Lower lobe of right lung (tissue), 2 donors: ENCODE measurements around the gene NUB1. TPM values are rescaled to one million over a fixed set of nuclear protein-coding genes. Genes with fewer than 3 reads are reported as not detected.
A peak's percentile ranks its signal among the peaks of the same experiment; 100 is the strongest.

Experiments
- ATAC-seq, 2 donors: fragments of 200-7000 bp; cut with Tn5 transposase; one replicate each; pipeline ENCODE4 v1.9.1; 2020 to 2022; ENCODE audit warnings: mild to moderate bottlenecking in 2 of 2, moderate library complexity in 2 of 2
- DNase-seq: peaks from one replicate; pipeline ENCODE4 v3.0.0-alpha.2; 2020
- H3K27ac ChIP-seq: fragments of 200-600 bp; one replicate; pipeline ENCODE4 v1.8.0; 2022
- H3K27me3 ChIP-seq: fragments of 200-600 bp; one replicate; pipeline ENCODE4 v1.8.0; 2022; ENCODE audit warnings: low read depth
- H3K36me3 ChIP-seq: fragments of 200-600 bp; one replicate; pipeline ENCODE4 v1.8.0; 2022; ENCODE audit warnings: mild to moderate bottlenecking
- H3K4me1 ChIP-seq: fragments of 200-600 bp; one replicate; pipeline ENCODE4 v1.8.0; 2022
- H3K4me3 ChIP-seq: fragments of 200-600 bp; one replicate; pipeline ENCODE4 v1.8.0; 2022; ENCODE audit warnings: mild to moderate bottlenecking
- H3K9me3 ChIP-seq: fragments of 200-600 bp; one replicate; pipeline ENCODE4 v1.8.0; 2022
- CTCF ChIP-seq: fragments of 200-600 bp; IDR thresholded peaks from one replicate; pipeline ENCODE4 v1.8.0; 2022; ENCODE audit warnings: antibody characterized with exemption, mild to moderate bottlenecking
- intact Hi-C: fragments of 100-400 bp; cut with DNase I; formaldehyde crosslinking; loops from one replicate; pipeline ENCODE4 v1.11.0; 2022
- total RNA-seq: library from RNA; stranded (reverse); fragmentation: NEBNext Ultra II Directional; extraction: Animal tissue kit (Norgen Biotek cat#: 25700); gene quantifications from one replicate; pipeline ENCODE4 v1.2.1, GENCODE V29; 2021
- donor health status: DM: no; HTN: yes; CAD: no; lungs with severe emphysema.

NUB1 gene
- total RNA-seq, 1 donor from 2014 or later, result 53.7 TPM

DNA sequence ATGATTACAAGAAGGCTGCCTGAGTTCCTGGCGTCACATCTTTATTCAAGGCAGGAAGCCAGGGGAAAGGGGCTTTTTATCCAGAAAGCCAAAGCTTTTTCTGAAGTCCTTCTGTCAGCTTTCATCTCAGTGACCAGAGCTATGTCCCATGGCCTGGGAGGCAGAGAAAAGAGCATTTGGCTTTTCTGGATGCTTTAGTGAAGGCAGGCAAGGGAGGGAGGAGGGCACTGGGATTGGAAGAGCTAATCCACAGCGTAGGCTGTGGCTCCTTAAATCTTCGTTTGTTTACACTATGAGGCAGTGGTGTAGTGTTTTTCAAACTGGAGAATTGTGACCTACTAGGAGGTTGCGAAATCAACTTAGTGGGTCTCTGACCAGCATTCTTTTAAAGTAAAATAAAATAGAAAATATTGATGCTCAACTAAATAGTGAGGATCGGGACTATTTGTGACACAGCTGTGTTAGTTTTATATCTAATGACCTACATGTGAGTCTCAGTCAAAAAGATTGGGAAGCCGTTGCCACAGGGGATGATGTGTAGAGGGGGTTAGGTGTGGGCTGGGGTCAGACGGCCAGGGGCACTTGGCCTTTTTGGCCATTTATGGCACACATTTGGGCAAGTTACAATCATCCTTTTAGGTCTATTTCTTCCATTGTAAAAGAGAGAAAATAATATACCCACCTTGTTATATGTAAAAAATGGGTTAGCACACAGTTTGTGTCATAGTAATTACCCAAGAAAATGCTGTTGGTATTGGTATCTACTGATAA, 84.2 kb downstream of the NUB1 start:
- Histone ChIP-seq H3K27ac (peak overlapping the region; percentile 56), H3K27me3 (no peaks in the 10 kb centered on the region), H3K4me1 (peaks cover 42% of the 10 kb centered on the region), H3K4me3 (no peak overlapping the region), H3K36me3 (no peaks in the 10 kb centered on the region), H3K9me3 (no peaks in the 10 kb centered on the region)
- intact Hi-C loops, result no loop called here
- DNase-seq, result no peak
- ATAC-seq, result peak; percentile 64 to 68
- TF ChIP-seq CTCF, result no peak

GRCh38 chr7:151426441-151426903, 84.9 kb downstream of the NUB1 start:
- ATAC-seq (peak in 1 of 2 donors; percentile 52), DNase-seq (peak; percentile 53)
- H3K27me3 ChIP-seq, result no peaks in the 10 kb centered on the region
- H3K27ac ChIP-seq, result peak overlapping the region; percentile 56
- H3K4me3 ChIP-seq, result no peak overlapping the region
- intact Hi-C loops, result no loop called here
- no peaks in the 10 kb centered on the region for H3K9me3 ChIP-seq
- H3K4me1 ChIP-seq, result peaks cover 42% of the 10 kb centered on the region
- H3K36me3 ChIP-seq, result no peaks in the 10 kb centered on the region
- TF ChIP-seq CTCF, result no peak

- H3K9me3 ChIP-seq, result no peaks in the 10 kb centered on the region
- H3K4me1 ChIP-seq, result peaks cover 42% of the 10 kb centered on the region
- no peak overlapping the region for H3K4me3 ChIP-seq
- peak overlapping the region; percentile 36 for H3K27ac ChIP-seq
- ATAC-seq (no peak), DNase-seq (no peak)
- intact Hi-C loops, result no loop called here
- no peaks in the 10 kb centered on the region for H3K27me3 ChIP-seq
- no peak for TF ChIP-seq CTCF
- H3K36me3 ChIP-seq, result no peaks in the 10 kb centered on the region
These were observed 85.5 kb downstream of the NUB1 start for GRCh38 chr7:151426904-151427704.

GRCh38 chr7:151427705-151428377, 86.2 kb downstream of the NUB1 start:
- H3K27me3 ChIP-seq, result no peaks in the 10 kb centered on the region
- ATAC-seq (no peak), DNase-seq (no peak)
- H3K4me1 ChIP-seq, result peaks cover 42% of the 10 kb centered on the region
- H3K27ac ChIP-seq, result peak overlapping the region; percentile 36
- no peaks in the 10 kb centered on the region for H3K36me3 ChIP-seq
- no peaks in the 10 kb centered on the region for H3K9me3 ChIP-seq
- TF ChIP-seq CTCF, result no peak
- no peak overlapping the region for H3K4me3 ChIP-seq
- intact Hi-C loops, result no loop called here

Other genes with a start within 250 kb of the NUB1 start
- gene GBX1, start 174.1 kb upstream of the NUB1 start, total RNA-seq, result not detected
- gene ASB10, start 154.6 kb upstream of the NUB1 start, total RNA-seq, result not detected
- gene H2BK1, start 131.3 kb upstream of the NUB1 start, total RNA-seq, result not detected
- 23.3 TPM for gene ABCF2, start 114.6 kb upstream of the NUB1 start, total RNA-seq
- 34.7 TPM for gene CHPF2, start 109.3 kb upstream of the NUB1 start, total RNA-seq
- gene SMARCD3, start 93.1 kb upstream of the NUB1 start, total RNA-seq, result 53.1 TPM
- 4.4 TPM for gene WDR86, start 68.2 kb downstream of the NUB1 start, total RNA-seq
- gene CRYGN, start 98.3 kb downstream of the NUB1 start, total RNA-seq, result not detected
- gene RHEB, start 178.1 kb downstream of the NUB1 start, total RNA-seq, result 96.0 TPM